Colonic mucosa (tissue), 4 donors: ENCODE data around the gene OPCML. TPM values are rescaled to one million over a fixed set of nuclear protein-coding genes. Genes with fewer than 3 reads are reported as not detected.

Experiments used
- DNase-seq: peaks from one replicate; pipeline ENCODE4 v3.0.0-alpha.2; 2020
- H3K27ac ChIP-seq: fragments of 200-600 bp; one replicate; pipeline ENCODE4 v1.8.0; 2021
- H3K27me3 ChIP-seq: fragments of 200-600 bp; one replicate; pipeline ENCODE4 v1.8.0; 2021
- H3K36me3 ChIP-seq: fragments of 200-600 bp; one replicate; pipeline ENCODE4 v1.8.0; 2021
- H3K4me1 ChIP-seq: fragments of 200-600 bp; one replicate; pipeline ENCODE4 v1.8.0; 2021; ENCODE audit warnings: mild to moderate bottlenecking
- H3K4me3 ChIP-seq: fragments of 200-600 bp; one replicate; pipeline ENCODE4 v1.8.0; 2021
- H3K9ac ChIP-seq, 2 donors: one replicate each; pipeline ENCODE4 v1.7.0; 2013; ENCODE audit warnings: control low read depth in 2 of 2, low read depth in 2 of 2, low read length in 2 of 2
- H3K9me3 ChIP-seq: fragments of 200-600 bp; one replicate; pipeline ENCODE4 v1.8.0; 2021
- CTCF ChIP-seq: fragments of 200-600 bp; IDR thresholded peaks from one replicate; pipeline ENCODE4 v1.8.0; 2022; ENCODE audit warnings: antibody characterized with exemption, mild to moderate bottlenecking
- intact Hi-C: fragments of 100-400 bp; cut with DNase I; formaldehyde crosslinking; loops from one replicate; pipeline ENCODE4 v1.14.1; 2022
- total RNA-seq, 2 donors: library from RNA; stranded (reverse); fragmentation: NEBNext Ultra II Directional in 1 of 2; extraction: Animal tissue kit (Norgen Biotek cat#: 25700) in 1 of 2; gene quantifications; one replicate each; pipeline ENCODE4 v1.2.1, GENCODE V29; 2021
- donor health status: healthy.
- donor health status: DM: no; HTN: no; CAD: no.
- donor health status: DM: no; HTN: no; CAD: no.

The OPCML gene
- total RNA-seq, 2 donors from 2014 or later, result 0.08 TPM; not detected in 1

- Histone ChIP-seq H3K4me3 (no peak overlapping the region), H3K27ac (no peak overlapping the region), H3K9me3 (no peaks in the 10 kb centered on the region), H3K9ac (no peak overlapping the region), H3K4me1 (no peaks in the 10 kb centered on the region), H3K27me3 (no peaks in the 10 kb centered on the region), H3K36me3 (no peaks in the 10 kb centered on the region)
- intact Hi-C loops, result no loop called here
- DNase-seq, result no peak
- TF ChIP-seq CTCF, result no peak
Measured at GRCh38 chr11:132451942-132452601, 1080.2 kb downstream of the OPCML start.

- Histone ChIP-seq H3K36me3 (no peaks in the 10 kb centered on the region), H3K9ac (no peak overlapping the region), H3K4me3 (no peak overlapping the region), H3K27ac (no peak overlapping the region), H3K9me3 (no peaks in the 10 kb centered on the region), H3K27me3 (no peaks in the 10 kb centered on the region), H3K4me1 (no peaks in the 10 kb centered on the region)
- DNase-seq, result no peak
- intact Hi-C loops, result no loop called here
- no peak for TF ChIP-seq CTCF
Measured at GRCh38 chr11:132450631-132451030, 1081.7 kb downstream of the OPCML start.

GRCh38 chr11:132448334-132448995, 1083.8 kb downstream of the OPCML start:
- no peak for TF ChIP-seq CTCF
- intact Hi-C loops, result no loop called here
- Histone ChIP-seq H3K27me3 (no peaks in the 10 kb centered on the region), H3K4me3 (no peak overlapping the region), H3K9me3 (no peaks in the 10 kb centered on the region), H3K4me1 (no peaks in the 10 kb centered on the region), H3K9ac (no peak overlapping the region), H3K36me3 (no peaks in the 10 kb centered on the region), H3K27ac (no peak overlapping the region)
- DNase-seq, result no peak

GRCh38 chr11:132447761-132448160, 1084.5 kb downstream of the OPCML start:
- Histone ChIP-seq H3K36me3 (no peaks in the 10 kb centered on the region), H3K4me3 (no peak overlapping the region), H3K27ac (no peak overlapping the region), H3K9ac (no peak overlapping the region), H3K27me3 (no peaks in the 10 kb centered on the region), H3K4me1 (no peaks in the 10 kb centered on the region), H3K9me3 (no peaks in the 10 kb centered on the region)
- DNase-seq, result no peak
- intact Hi-C loops, result no loop called here
- TF ChIP-seq CTCF, result no peak

GRCh38 chr11:132445859-132446291, 1086.4 kb downstream of the OPCML start:
- Histone ChIP-seq H3K4me1 (no peaks in the 10 kb centered on the region), H3K27ac (no peak overlapping the region), H3K9me3 (no peaks in the 10 kb centered on the region), H3K27me3 (no peaks in the 10 kb centered on the region), H3K36me3 (no peaks in the 10 kb centered on the region), H3K4me3 (no peak overlapping the region), H3K9ac (no peak overlapping the region)
- no peak for DNase-seq
- intact Hi-C loops, result no loop called here
- no peak for TF ChIP-seq CTCF
